GM10266 (cell line): ENCODE measurements around the gene KLHL1.

Source experiments
- DNase-seq: peaks from one replicate; pipeline ENCODE4 v3.0.0; 2012; ENCODE audit errors: extremely low spot score
- CTCF ChIP-seq: IDR thresholded peaks from 2 replicates; pipeline ENCODE4 v1.5.1; 2012; ENCODE audit warnings: mild to moderate bottlenecking, low read depth; ENCODE audit not compliant: control insufficient read depth, insufficient read depth; ENCODE audit errors: missing control alignments

KLHL1 gene

GRCh38 chr13:69910800-69911199, 197.5 kb downstream of the KLHL1 start:
- no peak for DNase-seq
- no peak for TF ChIP-seq CTCF

- DNase-seq, result no peak
- TF ChIP-seq CTCF, result no peak
Observed at GRCh38 chr13:69904784-69905183, 203.5 kb downstream of the KLHL1 start.

GRCh38 chr13:69903081-69903480, 205.2 kb downstream of the KLHL1 start:
- no peak for TF ChIP-seq CTCF
- DNase-seq, result no peak

GRCh38 chr13:69882451-69882850, 225.8 kb downstream of the KLHL1 start:
- DNase-seq, result no peak
- TF ChIP-seq CTCF, result no peak

- no peak for TF ChIP-seq CTCF
- DNase-seq, result no peak
Observed at GRCh38 chr13:69879936-69880335, 228.3 kb downstream of the KLHL1 start.

- no peak for DNase-seq
- TF ChIP-seq CTCF, result no peak
Observed at GRCh38 chr13:69872321-69873047, 235.8 kb downstream of the KLHL1 start.

- TF ChIP-seq CTCF, result no peak
- no peak for DNase-seq
Observed at GRCh38 chr13:69866555-69866954, 241.7 kb downstream of the KLHL1 start.
